ENCODE measurements around the gene NLGN1.

The NLGN1 gene

GRCh38 chr3:173902871-173903270 lies 505.3 kb downstream of the NLGN1 start:
- DNase-seq (ENCODE audit: low read depth, low spot score), result no peak

GRCh38 chr3:173905381-173905780 lies 507.8 kb downstream of the NLGN1 start:
- no peak for DNase-seq (ENCODE audit: low read depth, low spot score)

- DNase-seq (ENCODE audit: low read depth, low spot score), result no peak
Observed at GRCh38 chr3:173911446-173911845, 513.9 kb downstream of the NLGN1 start.

GRCh38 chr3:173912126-173912525 lies 514.6 kb downstream of the NLGN1 start:
- DNase-seq (ENCODE audit: low read depth, low spot score), result no peak

GRCh38 chr3:173913397-173913796 lies 515.9 kb downstream of the NLGN1 start:
- DNase-seq (ENCODE audit: low read depth, low spot score), result no peak

- no peak for DNase-seq (ENCODE audit: low read depth, low spot score)
Observed at GRCh38 chr3:173913974-173914421, 516.5 kb downstream of the NLGN1 start.

- DNase-seq (ENCODE audit: low read depth, low spot score), result no peak
Observed at GRCh38 chr3:173916799-173917198, 519.3 kb downstream of the NLGN1 start.

GRCh38 chr3:173920386-173920785 lies 522.8 kb downstream of the NLGN1 start:
- no peak for DNase-seq (ENCODE audit: low read depth, low spot score)

GRCh38 chr3:173921732-173922131 lies 524.2 kb downstream of the NLGN1 start:
- no peak for DNase-seq (ENCODE audit: low read depth, low spot score)

GRCh38 chr3:173923204-173923603 lies 525.7 kb downstream of the NLGN1 start:
- no peak for DNase-seq (ENCODE audit: low read depth, low spot score)

GRCh38 chr3:173930251-173930650 lies 532.7 kb downstream of the NLGN1 start:
- no peak for DNase-seq (ENCODE audit: low read depth, low spot score)

GRCh38 chr3:173932624-173933023 lies 535.1 kb downstream of the NLGN1 start:
- no peak for DNase-seq (ENCODE audit: low read depth, low spot score)

- DNase-seq (ENCODE audit: low read depth, low spot score), result no peak
Observed at GRCh38 chr3:173933113-173933512, 535.6 kb downstream of the NLGN1 start.

- DNase-seq (ENCODE audit: low read depth, low spot score), result no peak
Observed at GRCh38 chr3:173936316-173936715, 538.8 kb downstream of the NLGN1 start.

- peak; percentile 15 for DNase-seq (ENCODE audit: low read depth, low spot score)
Observed at GRCh38 chr3:173938159-173938558, 540.6 kb downstream of the NLGN1 start.

- no peak for DNase-seq (ENCODE audit: low read depth, low spot score)
Observed at GRCh38 chr3:173938616-173939015, 541.1 kb downstream of the NLGN1 start.

GRCh38 chr3:173939331-173939730 lies 541.8 kb downstream of the NLGN1 start:
- DNase-seq (ENCODE audit: low read depth, low spot score), result no peak

GRCh38 chr3:173943264-173943663 lies 545.7 kb downstream of the NLGN1 start:
- no peak for DNase-seq (ENCODE audit: low read depth, low spot score)

- no peak for DNase-seq (ENCODE audit: low read depth, low spot score)
Observed at GRCh38 chr3:173945170-173945569, 547.6 kb downstream of the NLGN1 start.

GRCh38 chr3:173945806-173946205 lies 548.3 kb downstream of the NLGN1 start:
- no peak for DNase-seq (ENCODE audit: low read depth, low spot score)

- DNase-seq (ENCODE audit: low read depth, low spot score), result no peak
Observed at GRCh38 chr3:173954647-173955046, 557.1 kb downstream of the NLGN1 start.

- DNase-seq (ENCODE audit: low read depth, low spot score), result no peak
Observed at GRCh38 chr3:173957646-173958045, 560.1 kb downstream of the NLGN1 start.

GRCh38 chr3:173958805-173959204 lies 561.3 kb downstream of the NLGN1 start:
- no peak for DNase-seq (ENCODE audit: low read depth, low spot score)

- no peak for DNase-seq (ENCODE audit: low read depth, low spot score)
Observed at GRCh38 chr3:173970281-173970680, 572.7 kb downstream of the NLGN1 start.

Measured in smooth muscle cell of the brain vasculature (primary cell).